ENCODE results near the gene IL26. TPM values are rescaled to one million over a fixed set of nuclear protein-coding genes. Genes with fewer than 3 reads are reported as not detected.
"Not testable (repeated sequence)": the region's sequence is repeated elsewhere in the genome, so short reads cannot be mapped to it uniquely, and the experiment has no call there.

The IL26 gene
- total RNA-seq, 4 donors from 2014 or later: not detected

GRCh38 chr12:68177562-68177961 lies 48.0 kb downstream of the IL26 start:
- 93% methylated on average over 2 of the region's 2 CpGs for WGBS, 2 donors (ENCODE audit: low coverage in 1 of 2)
- Histone ChIP-seq H3K4me3 (no peak overlapping the region), H3K27me3 (no peaks in the 10 kb centered on the region), H3K27ac (no peak overlapping the region), H3K36me3 (no peaks in the 10 kb centered on the region), H3K4me1 (no peaks in the 10 kb centered on the region), H3K9me3 (no peaks in the 10 kb centered on the region)
- no peak for ATAC-seq
- no peak for TF ChIP-seq POLR2A (IDR thresholded peaks at IDR 0.05)
- no peak for TF ChIP-seq POLR2AphosphoS5 (IDR thresholded peaks at IDR 0.05)
- TF ChIP-seq CTCF (IDR thresholded peaks at IDR 0.05): no peak
- no peak for TF ChIP-seq EP300 (IDR thresholded peaks at IDR 0.05)

- Histone ChIP-seq H3K27ac (no peak overlapping the region), H3K36me3 (no peaks in the 10 kb centered on the region), H3K4me3 (no peak overlapping the region), H3K4me1 (no peaks in the 10 kb centered on the region), H3K27me3 (no peaks in the 10 kb centered on the region), H3K9me3 (no peaks in the 10 kb centered on the region)
- TF ChIP-seq EP300 (IDR thresholded peaks at IDR 0.05) (no peak), CTCF (IDR thresholded peaks at IDR 0.05) (no peak), POLR2A (IDR thresholded peaks at IDR 0.05) (no peak), POLR2AphosphoS5 (IDR thresholded peaks at IDR 0.05) (no peak)
- ATAC-seq: no peak
Measured at GRCh38 chr12:68176257-68176656, 49.4 kb downstream of the IL26 start.

DNA sequence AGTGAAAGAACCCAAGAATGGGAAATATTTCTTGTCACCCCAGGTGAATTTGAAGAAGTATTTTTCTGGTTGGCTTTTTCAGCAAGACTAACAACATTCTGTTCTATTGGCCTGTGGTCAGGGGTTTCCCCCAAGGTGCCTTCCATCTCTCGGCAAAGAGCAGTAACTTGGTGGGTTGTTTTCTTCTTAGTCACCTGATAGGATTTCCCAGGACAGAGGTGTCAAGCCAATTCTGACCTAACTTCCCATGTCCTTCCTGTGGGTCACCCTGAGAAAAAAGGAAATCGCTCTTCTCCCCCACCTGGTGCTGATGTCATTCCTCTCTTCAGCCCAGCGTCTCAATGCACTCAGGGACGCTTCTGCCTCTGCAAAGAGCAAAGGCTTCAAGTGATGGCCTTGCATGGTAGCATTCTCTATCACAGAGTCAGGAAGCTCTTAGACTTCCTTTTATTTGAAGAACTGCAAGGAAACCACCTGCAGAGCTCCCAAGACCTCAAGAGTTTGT lies 50.0 kb downstream of the IL26 start:
- H3K27me3 ChIP-seq: no peaks in the 10 kb centered on the region
- H3K4me3 ChIP-seq: no peak overlapping the region
- 52 to 65% methylated on average over 2 of the region's 4 CpGs for WGBS, 2 donors (ENCODE audit: low coverage in 1 of 2)
- H3K36me3 ChIP-seq: no peaks in the 10 kb centered on the region
- H3K4me1 ChIP-seq: no peaks in the 10 kb centered on the region
- no peak overlapping the region for H3K27ac ChIP-seq
- H3K9me3 ChIP-seq: no peaks in the 10 kb centered on the region
- ATAC-seq: no peak
- TF ChIP-seq CTCF (IDR thresholded peaks at IDR 0.05) (no peak), POLR2AphosphoS5 (IDR thresholded peaks at IDR 0.05) (no peak), EP300 (IDR thresholded peaks at IDR 0.05) (no peak), POLR2A (IDR thresholded peaks at IDR 0.05) (no peak)

DNA sequence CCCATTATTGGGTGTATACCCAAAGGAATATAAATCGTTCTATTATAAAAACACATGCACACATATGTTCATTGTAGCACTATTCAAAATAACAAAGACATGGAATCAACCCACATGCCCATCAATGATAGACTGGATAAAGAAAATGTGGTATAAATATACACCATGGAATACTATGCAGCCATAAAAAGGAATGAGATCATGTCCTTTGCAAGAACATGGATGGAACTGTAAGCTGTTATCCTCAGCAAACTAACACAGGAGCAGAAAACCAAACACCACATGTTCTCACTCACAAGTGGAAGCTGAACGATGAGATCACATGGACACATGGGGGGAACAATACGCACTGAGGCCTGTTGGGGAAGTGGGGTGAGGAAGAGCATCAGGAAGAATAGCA lies 50.8 kb downstream of the IL26 start:
- H3K4me3 ChIP-seq, ATAC-seq, H3K36me3 ChIP-seq, H3K27me3 ChIP-seq, H3K27ac ChIP-seq, H3K4me1 ChIP-seq, H3K9me3 ChIP-seq: not testable (repeated sequence)
- 92 to 97% methylated on average over 3 of the region's 3 CpGs for WGBS, 2 donors (ENCODE audit: low coverage in 1 of 2)

- ATAC-seq: no peak
- H3K27ac ChIP-seq: no peak overlapping the region
- no peak overlapping the region for H3K4me3 ChIP-seq
- H3K36me3 ChIP-seq: no peaks in the 10 kb centered on the region
- H3K4me1 ChIP-seq: no peaks in the 10 kb centered on the region
- no peak for TF ChIP-seq POLR2A (IDR thresholded peaks at IDR 0.05)
- TF ChIP-seq POLR2AphosphoS5 (IDR thresholded peaks at IDR 0.05): no peak
- no peak for TF ChIP-seq EP300 (IDR thresholded peaks at IDR 0.05)
- no peak for TF ChIP-seq CTCF (IDR thresholded peaks at IDR 0.05)
- H3K27me3 ChIP-seq: no peaks in the 10 kb centered on the region
- H3K9me3 ChIP-seq: no peaks in the 10 kb centered on the region
Measured at GRCh38 chr12:68173792-68174191, 51.8 kb downstream of the IL26 start.

DNA sequence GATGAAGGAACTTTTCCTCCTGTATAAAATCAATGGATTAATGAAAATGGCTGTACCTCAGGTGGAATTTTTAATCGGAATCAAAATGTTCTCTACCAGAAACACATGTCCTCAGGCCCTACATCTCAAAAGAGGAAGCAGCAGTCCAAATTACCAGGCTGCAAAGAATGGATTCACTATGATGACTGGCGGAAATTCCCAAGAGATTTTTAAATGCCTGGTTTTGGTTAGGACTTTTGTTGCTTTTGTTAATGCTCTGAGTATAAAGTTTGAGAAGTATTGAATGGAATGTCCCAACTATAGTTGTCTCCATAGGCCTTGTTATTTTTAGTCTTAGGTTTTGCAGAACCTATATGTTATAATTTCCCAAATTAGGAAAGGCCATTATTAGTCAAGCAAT lies 54.9 kb downstream of the IL26 start:
- WGBS, 2 donors (ENCODE audit: low coverage in 1 of 2): 77 to 95% methylated on average over 2 of the region's 2 CpGs
- Histone ChIP-seq H3K27ac (no peak overlapping the region), H3K27me3 (no peaks in the 10 kb centered on the region), H3K36me3 (no peaks in the 10 kb centered on the region), H3K9me3 (no peaks in the 10 kb centered on the region), H3K4me3 (no peak overlapping the region), H3K4me1 (no peaks in the 10 kb centered on the region)
- TF ChIP-seq CTCF (IDR thresholded peaks at IDR 0.05) (no peak), POLR2A (IDR thresholded peaks at IDR 0.05) (no peak), EP300 (IDR thresholded peaks at IDR 0.05) (no peak), POLR2AphosphoS5 (IDR thresholded peaks at IDR 0.05) (no peak)
- no peak for ATAC-seq

All from gastroesophageal sphincter (tissue), 4 donors.